NK-92 treated with Interleukin-12 subunit alpha and Interleukin-12 subunit beta, amount 100 ng/mL, for 24 hours (cell line): ENCODE data around the gene GJD3.

Experiments
- DNase-seq: peaks from one replicate; lab custom pipeline; 2025; lab: John Stamatoyannopoulos, UW

The GJD3 gene

GRCh38 chr17:40340327-40340726, 24.2 kb downstream of the GJD3 start:
- DNase-seq, result no peak

GRCh38 chr17:40338941-40339649, 25.4 kb downstream of the GJD3 start:
- no peak for DNase-seq

GRCh38 chr17:40338058-40338457, 26.5 kb downstream of the GJD3 start:
- DNase-seq, result no peak

- no peak for DNase-seq
Observed at GRCh38 chr17:40337351-40337750, 27.2 kb downstream of the GJD3 start.

GRCh38 chr17:40335620-40336019, 28.9 kb downstream of the GJD3 start:
- DNase-seq, result no peak

GRCh38 chr17:40333781-40334448, 30.6 kb downstream of the GJD3 start:
- no peak for DNase-seq

- DNase-seq, result no peak
Observed at GRCh38 chr17:40331743-40332641, 32.5 kb downstream of the GJD3 start.

GRCh38 chr17:40330850-40331470, 33.6 kb downstream of the GJD3 start:
- DNase-seq, result no peak

GRCh38 chr17:40329839-40330794, 34.4 kb downstream of the GJD3 start:
- DNase-seq, result no peak

- DNase-seq, result no peak
Observed at GRCh38 chr17:40328386-40328766, 36.2 kb downstream of the GJD3 start.

- no peak for DNase-seq
Observed at GRCh38 chr17:40327735-40328385, 36.7 kb downstream of the GJD3 start.

- DNase-seq, result no peak
Observed at GRCh38 chr17:40327244-40327729, 37.2 kb downstream of the GJD3 start.

- no peak for DNase-seq
Observed at GRCh38 chr17:40326832-40327199, 37.7 kb downstream of the GJD3 start.

GRCh38 chr17:40326014-40326831, 38.3 kb downstream of the GJD3 start:
- peak; percentile 35 for DNase-seq

GRCh38 chr17:40325156-40326013, 39.2 kb downstream of the GJD3 start:
- no peak for DNase-seq

- DNase-seq, result peak; percentile 49
Observed at GRCh38 chr17:40323391-40324381, 40.9 kb downstream of the GJD3 start.
